ENCODE results near the gene RNF187. TPM values are rescaled to one million over a fixed set of nuclear protein-coding genes. Genes with fewer than 3 reads are reported as not detected.

The RNF187 gene
- total and polyA plus RNA-seq, 10 of the 15 experiments (the other 5 are each of a cell fraction or from before 2014, with no cell fraction given) = 2.6 to 116 (median 29.5) TPM

DNA sequence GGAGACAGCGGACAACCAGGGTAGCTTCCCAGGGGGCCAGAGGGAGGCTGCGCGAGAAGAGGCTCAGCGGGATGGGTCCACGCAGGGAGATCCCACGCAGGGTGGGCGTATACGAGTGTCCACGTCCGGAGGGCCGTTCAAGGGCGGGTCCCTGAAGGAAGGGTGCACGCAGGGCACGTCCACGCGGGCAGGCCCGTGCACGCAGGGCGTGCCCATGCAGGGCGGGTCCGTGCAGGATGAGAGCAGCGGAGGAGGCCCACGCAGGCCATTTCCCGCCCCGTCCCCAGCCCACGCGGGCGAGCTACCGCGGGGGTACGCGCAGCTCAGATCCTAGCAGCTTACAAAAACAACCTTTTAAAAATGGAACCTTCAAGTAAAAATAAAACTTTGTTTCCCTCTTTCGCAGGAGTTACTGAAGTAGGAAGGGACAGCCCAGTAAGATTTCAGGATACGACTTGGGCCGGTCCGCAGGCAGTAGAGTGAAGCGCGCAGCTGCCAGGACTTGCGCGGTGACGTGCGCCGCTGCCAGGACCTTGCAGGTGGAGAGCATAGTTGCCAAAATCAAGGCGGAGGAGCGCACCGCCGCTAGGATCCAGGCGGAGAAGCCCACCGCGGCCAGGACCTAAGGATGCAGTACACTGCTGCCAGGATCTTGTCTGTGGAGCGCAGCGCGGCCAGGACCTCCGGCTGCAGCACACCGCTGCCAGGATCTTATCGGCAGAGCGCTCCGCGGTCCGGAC is 416 bp upstream of the RNF187 start (continued):
- TF ChIP-seq, protein P1, sequence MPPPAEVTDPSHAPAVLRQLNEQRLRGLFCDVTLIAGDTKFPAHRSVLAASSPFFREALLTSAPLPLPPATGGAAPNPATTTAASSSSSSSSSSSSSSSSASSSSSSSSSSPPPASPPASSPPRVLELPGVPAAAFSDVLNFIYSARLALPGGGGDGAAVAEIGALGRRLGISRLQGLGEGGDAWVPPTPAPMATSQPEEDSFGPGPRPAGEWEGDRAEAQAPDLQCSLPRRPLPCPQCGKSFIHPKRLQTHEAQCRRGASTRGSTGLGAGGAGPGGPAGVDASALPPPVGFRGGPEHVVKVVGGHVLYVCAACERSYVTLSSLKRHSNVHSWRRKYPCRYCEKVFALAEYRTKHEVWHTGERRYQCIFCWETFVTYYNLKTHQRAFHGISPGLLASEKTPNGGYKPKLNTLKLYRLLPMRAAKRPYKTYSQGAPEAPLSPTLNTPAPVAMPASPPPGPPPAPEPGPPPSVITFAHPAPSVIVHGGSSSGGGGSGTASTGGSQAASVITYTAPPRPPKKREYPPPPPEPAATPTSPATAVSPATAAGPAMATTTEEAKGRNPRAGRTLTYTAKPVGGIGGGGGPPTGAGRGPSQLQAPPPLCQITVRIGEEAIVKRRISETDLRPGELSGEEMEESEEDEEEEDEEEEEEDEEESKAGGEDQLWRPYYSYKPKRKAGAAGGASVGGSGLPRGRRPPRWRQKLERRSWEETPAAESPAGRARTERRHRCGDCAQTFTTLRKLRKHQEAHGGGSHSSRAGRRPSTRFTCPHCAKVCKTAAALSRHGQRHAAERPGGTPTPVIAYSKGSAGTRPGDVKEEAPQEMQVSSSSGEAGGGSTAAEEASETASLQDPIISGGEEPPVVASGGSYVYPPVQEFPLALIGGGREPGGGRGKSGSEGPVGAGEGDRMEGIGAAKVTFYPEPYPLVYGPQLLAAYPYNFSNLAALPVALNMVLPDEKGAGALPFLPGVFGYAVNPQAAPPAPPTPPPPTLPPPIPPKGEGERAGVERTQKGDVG (CRISPR knock-in tag; IDR thresholded peaks at IDR 0.05) = no peak
- TF ChIP-seq NFYA (IDR thresholded peaks at IDR 0.05; ENCODE audit: borderline replicate concordance, low read depth, low read length) = no peak
- TF ChIP-seq, protein P2, sequence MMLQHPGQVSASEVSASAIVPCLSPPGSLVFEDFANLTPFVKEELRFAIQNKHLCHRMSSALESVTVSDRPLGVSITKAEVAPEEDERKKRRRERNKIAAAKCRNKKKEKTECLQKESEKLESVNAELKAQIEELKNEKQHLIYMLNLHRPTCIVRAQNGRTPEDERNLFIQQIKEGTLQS (IDR thresholded peaks at IDR 0.05; ENCODE audit: borderline replicate concordance, extremely low read depth, low read depth, low read length) = no peak
- TF ChIP-seq SIN3A (IDR thresholded peaks at IDR 0.05; ENCODE audit: low read depth, low read length) = peak; percentile 75
- TF ChIP-seq, protein P3, sequence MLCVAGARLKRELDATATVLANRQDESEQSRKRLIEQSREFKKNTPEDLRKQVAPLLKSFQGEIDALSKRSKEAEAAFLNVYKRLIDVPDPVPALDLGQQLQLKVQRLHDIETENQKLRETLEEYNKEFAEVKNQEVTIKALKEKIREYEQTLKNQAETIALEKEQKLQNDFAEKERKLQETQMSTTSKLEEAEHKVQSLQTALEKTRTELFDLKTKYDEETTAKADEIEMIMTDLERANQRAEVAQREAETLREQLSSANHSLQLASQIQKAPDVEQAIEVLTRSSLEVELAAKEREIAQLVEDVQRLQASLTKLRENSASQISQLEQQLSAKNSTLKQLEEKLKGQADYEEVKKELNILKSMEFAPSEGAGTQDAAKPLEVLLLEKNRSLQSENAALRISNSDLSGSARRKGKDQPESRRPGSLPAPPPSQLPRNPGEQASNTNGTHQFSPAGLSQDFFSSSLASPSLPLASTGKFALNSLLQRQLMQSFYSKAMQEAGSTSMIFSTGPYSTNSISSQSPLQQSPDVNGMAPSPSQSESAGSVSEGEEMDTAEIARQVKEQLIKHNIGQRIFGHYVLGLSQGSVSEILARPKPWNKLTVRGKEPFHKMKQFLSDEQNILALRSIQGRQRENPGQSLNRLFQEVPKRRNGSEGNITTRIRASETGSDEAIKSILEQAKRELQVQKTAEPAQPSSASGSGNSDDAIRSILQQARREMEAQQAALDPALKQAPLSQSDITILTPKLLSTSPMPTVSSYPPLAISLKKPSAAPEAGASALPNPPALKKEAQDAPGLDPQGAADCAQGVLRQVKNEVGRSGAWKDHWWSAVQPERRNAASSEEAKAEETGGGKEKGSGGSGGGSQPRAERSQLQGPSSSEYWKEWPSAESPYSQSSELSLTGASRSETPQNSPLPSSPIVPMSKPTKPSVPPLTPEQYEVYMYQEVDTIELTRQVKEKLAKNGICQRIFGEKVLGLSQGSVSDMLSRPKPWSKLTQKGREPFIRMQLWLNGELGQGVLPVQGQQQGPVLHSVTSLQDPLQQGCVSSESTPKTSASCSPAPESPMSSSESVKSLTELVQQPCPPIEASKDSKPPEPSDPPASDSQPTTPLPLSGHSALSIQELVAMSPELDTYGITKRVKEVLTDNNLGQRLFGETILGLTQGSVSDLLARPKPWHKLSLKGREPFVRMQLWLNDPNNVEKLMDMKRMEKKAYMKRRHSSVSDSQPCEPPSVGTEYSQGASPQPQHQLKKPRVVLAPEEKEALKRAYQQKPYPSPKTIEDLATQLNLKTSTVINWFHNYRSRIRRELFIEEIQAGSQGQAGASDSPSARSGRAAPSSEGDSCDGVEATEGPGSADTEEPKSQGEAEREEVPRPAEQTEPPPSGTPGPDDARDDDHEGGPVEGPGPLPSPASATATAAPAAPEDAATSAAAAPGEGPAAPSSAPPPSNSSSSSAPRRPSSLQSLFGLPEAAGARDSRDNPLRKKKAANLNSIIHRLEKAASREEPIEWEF (IDR thresholded peaks at IDR 0.05; ENCODE audit: insufficient replicate concordance, low read depth, low read length) = no peak
- peak; percentile 86; the same call in 1 of the 2 replicates for TF ChIP-seq HDAC2 (IDR thresholded peaks at IDR 0.05)
- TF ChIP-seq GATAD2B (conservative IDR thresholded peaks at IDR 0.05; ENCODE audit: low read depth) = peak; percentile 100
- no peak for TF ChIP-seq HDAC6 (IDR thresholded peaks at IDR 0.05; ENCODE audit: unreplicated experiment)
- peak; percentile 64 for TF ChIP-seq RELA (IDR thresholded peaks at IDR 0.05; ENCODE audit: borderline replicate concordance, partially characterized antibody)
- TF ChIP-seq SP1 (IDR thresholded peaks at IDR 0.05; ENCODE audit: low read depth, low read length) = peak; percentile 70
- no peak for TF ChIP-seq CBX5 (IDR thresholded peaks at IDR 0.05; ENCODE audit: low read depth)
- no peak for TF ChIP-seq NR2C1 (IDR thresholded peaks at IDR 0.05)
- TF ChIP-seq, protein P4, sequence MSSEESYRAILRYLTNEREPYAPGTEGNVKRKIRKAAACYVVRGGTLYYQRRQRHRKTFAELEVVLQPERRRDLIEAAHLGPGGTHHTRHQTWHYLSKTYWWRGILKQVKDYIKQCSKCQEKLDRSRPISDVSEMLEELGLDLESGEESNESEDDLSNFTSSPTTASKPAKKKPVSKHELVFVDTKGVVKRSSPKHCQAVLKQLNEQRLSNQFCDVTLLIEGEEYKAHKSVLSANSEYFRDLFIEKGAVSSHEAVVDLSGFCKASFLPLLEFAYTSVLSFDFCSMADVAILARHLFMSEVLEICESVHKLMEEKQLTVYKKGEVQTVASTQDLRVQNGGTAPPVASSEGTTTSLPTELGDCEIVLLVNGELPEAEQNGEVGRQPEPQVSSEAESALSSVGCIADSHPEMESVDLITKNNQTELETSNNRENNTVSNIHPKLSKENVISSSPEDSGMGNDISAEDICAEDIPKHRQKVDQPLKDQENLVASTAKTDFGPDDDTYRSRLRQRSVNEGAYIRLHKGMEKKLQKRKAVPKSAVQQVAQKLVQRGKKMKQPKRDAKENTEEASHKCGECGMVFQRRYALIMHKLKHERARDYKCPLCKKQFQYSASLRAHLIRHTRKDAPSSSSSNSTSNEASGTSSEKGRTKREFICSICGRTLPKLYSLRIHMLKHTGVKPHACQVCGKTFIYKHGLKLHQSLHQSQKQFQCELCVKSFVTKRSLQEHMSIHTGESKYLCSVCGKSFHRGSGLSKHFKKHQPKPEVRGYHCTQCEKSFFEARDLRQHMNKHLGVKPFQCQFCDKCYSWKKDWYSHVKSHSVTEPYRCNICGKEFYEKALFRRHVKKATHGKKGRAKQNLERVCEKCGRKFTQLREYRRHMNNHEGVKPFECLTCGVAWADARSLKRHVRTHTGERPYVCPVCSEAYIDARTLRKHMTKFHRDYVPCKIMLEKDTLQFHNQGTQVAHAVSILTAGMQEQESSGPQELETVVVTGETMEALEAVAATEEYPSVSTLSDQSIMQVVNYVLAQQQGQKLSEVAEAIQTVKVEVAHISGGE (CRISPR knock-in tag; IDR thresholded peaks at IDR 0.05) = no peak
